CD14-positive monocyte (primary cell): ENCODE measurements around the gene MAST2. TPM values are rescaled to one million over a fixed set of nuclear protein-coding genes. Genes with fewer than 3 reads are reported as not detected.

Experiments used
- DNase-seq, 3 donors: peaks; one replicate each; pipeline ENCODE4 v3.0.0-alpha.2; 2011 to 2022
- H2AFZ ChIP-seq: 2 replicates; pipeline ENCODE4 v1.6.0; 2012; ENCODE audit warnings: mild to moderate bottlenecking, low read depth, low read length, inconsistent platforms; ENCODE audit not compliant: insufficient read depth, poor library complexity, severe bottlenecking
- H3K27ac ChIP-seq, 2 donors: 1 replicate in 1 of 2; 2 replicates in 1 of 2; pipeline ENCODE4 v1.5.1; 2012 to 2013; ENCODE audit warnings: low read length in 2 of 2, control low read depth in 1 of 2, inconsistent platforms in 1 of 2, low read depth in 1 of 2, mild to moderate bottlenecking in 1 of 2
- H3K27me3 ChIP-seq, 2 donors: one replicate each; pipeline versions ENCODE4 v1.6.0 to v1.6.1; 2011 to 2013; ENCODE audit warnings: low read length in 2 of 2; ENCODE audit not compliant: control insufficient read depth in 2 of 2, insufficient read depth in 2 of 2
- H3K36me3 ChIP-seq, 2 donors: replicated peaks in 1 of 2; 1 replicate in 1 of 2; 2 replicates in 1 of 2; pipeline versions ENCODE4 v1.5.1 to v1.6.1; 2012 to 2013; ENCODE audit warnings: low read length in 2 of 2, control low read depth in 1 of 2, inconsistent platforms in 1 of 2, mild to moderate bottlenecking in 1 of 2; ENCODE audit not compliant: insufficient read depth in 2 of 2, control insufficient read depth in 1 of 2
- H3K4me1 ChIP-seq, 2 donors: 1 replicate in 1 of 2; 2 replicates in 1 of 2; pipeline versions ENCODE4 v1.5.1 to v1.6.1; 2012 to 2013; ENCODE audit warnings: low read length in 2 of 2, control low read depth in 1 of 2, inconsistent platforms in 1 of 2, mild to moderate bottlenecking in 1 of 2, moderate library complexity in 1 of 2; ENCODE audit not compliant: insufficient read depth in 2 of 2, control insufficient read depth in 1 of 2
- H3K4me2 ChIP-seq: replicated peaks from 2 replicates; pipeline ENCODE3; 2012; ENCODE audit warnings: low read length, moderate library complexity, mild to moderate bottlenecking; ENCODE audit not compliant: poor library complexity, severe bottlenecking; ENCODE audit errors: extremely low read depth
- H3K4me3 ChIP-seq, 3 experiments: fragments of 200-600 bp in 1 of 3; sonication (generic) in 1 of 3; replicated peaks in 1 of 3; 1 replicate in 2 of 3; 2 replicates in 1 of 3; pipeline ENCODE4 v1.5.1; 2011 to 2013; ENCODE audit warnings: low read length in 3 of 3, mild to moderate bottlenecking in 3 of 3, control low read depth in 2 of 3, low read depth in 2 of 3, inconsistent platforms in 1 of 3, moderate library complexity in 1 of 3
- H3K79me2 ChIP-seq: 2 replicates; pipeline ENCODE4 v1.6.0; 2012; ENCODE audit warnings: mild to moderate bottlenecking, control low read depth, inconsistent platforms, low read length, moderate library complexity; ENCODE audit not compliant: insufficient read depth
- H3K9ac ChIP-seq: 2 replicates; pipeline ENCODE4 v1.6.0; 2017; ENCODE audit warnings: low read length, mild to moderate bottlenecking; ENCODE audit not compliant: insufficient read depth, poor library complexity, severe bottlenecking
- H3K9me3 ChIP-seq, 2 donors: replicated peaks in 1 of 2; 1 replicate in 1 of 2; 2 replicates in 1 of 2; pipeline versions ENCODE4 v1.5.1 to v1.6.1; 2012 to 2013; ENCODE audit warnings: low read length in 2 of 2, control low read depth in 1 of 2; ENCODE audit not compliant: control insufficient read depth in 1 of 2, insufficient read depth in 1 of 2
- H4K20me1 ChIP-seq: 2 replicates; pipeline ENCODE4 v1.6.0; 2012; ENCODE audit warnings: mild to moderate bottlenecking, low read length, control low read depth, moderate library complexity; ENCODE audit not compliant: insufficient read depth
- H3K27ac Mint-ChIP-seq, 7 donors: one replicate each; pipeline ENCODE4 v1.8.0; 2020; ENCODE audit warnings: mild to moderate bottlenecking in 7 of 7, mixed read lengths in 7 of 7, moderate library complexity in 6 of 7, inconsistent platforms in 2 of 7
- H3K27me3 Mint-ChIP-seq, 3 donors: one replicate each; pipeline ENCODE4 v1.8.0; 2021 to 2022; ENCODE audit warnings: low read depth in 3 of 3, mild to moderate bottlenecking in 3 of 3, mixed read lengths in 3 of 3, moderate library complexity in 3 of 3, inconsistent platforms in 1 of 3
- H3K36me3 Mint-ChIP-seq, 2 donors: one replicate each; pipeline ENCODE4 v1.8.0; 2020; ENCODE audit warnings: mixed read lengths in 2 of 2, inconsistent platforms in 1 of 2, mild to moderate bottlenecking in 1 of 2
- H3K4me1 Mint-ChIP-seq: one replicate; pipeline ENCODE4 v1.8.0; 2020; ENCODE audit warnings: mild to moderate bottlenecking, mixed read lengths
- H3K4me3 Mint-ChIP-seq, 2 donors: one replicate each; pipeline ENCODE4 v1.8.0; 2020; ENCODE audit warnings: mild to moderate bottlenecking in 2 of 2, mixed read lengths in 2 of 2, moderate library complexity in 1 of 2
- H3K9me3 Mint-ChIP-seq, 7 donors: one replicate each; pipeline ENCODE4 v1.8.0; 2020 to 2022; ENCODE audit warnings: mixed read lengths in 7 of 7, mild to moderate bottlenecking in 6 of 7, moderate library complexity in 6 of 7, inconsistent platforms in 2 of 7
- WGBS: methylation state at CpG from one replicate; pipeline ENCODE4 v1.1.5; 2013; ENCODE audit warnings: missing lambda C conversion rate; ENCODE audit not compliant: insufficient coverage; 5-methylcytosine and 5-hydroxymethylcytosine counted together
- intact Hi-C, 2 donors: fragments of 100-400 bp; cut with micrococcal nuclease; formaldehyde crosslinking; loops; one replicate each; pipeline versions ENCODE4 v1.15.0 to v1.15.1; 2023
- polyA plus RNA-seq, 3 donors: library from polyadenylated mRNA; depleted of rRNA in 1 of 3; unstranded in 2 of 3; stranded (reverse) in 1 of 3; fragments of 300-500 nt in 2 of 3; fragments of >200 nt in 1 of 3; fragmentation: Illumina TruSeq in 2 of 3; gene quantifications; 1 replicate in 2 of 3; 2 replicates in 1 of 3; pipeline ENCODE4 v1.2.3, GENCODE V29; 2012 to 2021
- TF ChIP-seq, protein P1 (sequence below): fragments of 200-600 bp; IDR thresholded peaks from one replicate; pipeline ENCODE4 v1.8.0; 2022; ENCODE audit warnings: antibody characterized with exemption, mild to moderate bottlenecking

Gene MAST2
- polyA plus RNA-seq, 3 donors, result 1.0 to 7.2 (median 2.5) TPM

DNA sequence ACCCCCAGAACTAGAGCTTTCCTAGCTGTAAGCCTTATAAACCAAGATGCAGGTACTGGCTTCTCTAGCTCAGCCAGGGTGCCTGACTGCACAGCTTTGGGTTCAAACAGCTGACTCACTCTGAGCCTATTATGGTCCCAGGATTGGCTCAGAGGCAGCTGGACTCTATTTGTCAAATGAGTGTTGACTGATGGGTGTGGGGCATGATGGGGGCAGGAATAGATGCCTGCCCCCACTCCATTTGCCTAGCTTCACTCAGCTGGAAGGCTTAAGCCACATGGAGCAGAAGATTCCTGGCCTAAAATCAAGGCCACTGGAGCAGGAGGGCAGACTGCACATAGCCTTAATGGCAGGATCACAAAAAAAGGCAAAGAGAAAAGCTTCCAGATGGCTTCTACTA, 238.6 kb downstream of the MAST2 start:
- Mint-ChIP-seq H3K4me3 (no peak overlapping the region), H3K4me1 (peaks cover 26% of the 10 kb centered on the region), H3K27me3 (peaks cover 0 to 2% (median 0%) of the 10 kb centered on the region in 3 donors), H3K36me3 (no peaks in the 10 kb centered on the region), H3K9me3 (peaks cover 0 to 2% (median 0%) of the 10 kb centered on the region in 7 donors), H3K27ac (no peak overlapping the region)
- H3K4me2 ChIP-seq, result no peak overlapping the region
- TF ChIP-seq, protein P1, sequence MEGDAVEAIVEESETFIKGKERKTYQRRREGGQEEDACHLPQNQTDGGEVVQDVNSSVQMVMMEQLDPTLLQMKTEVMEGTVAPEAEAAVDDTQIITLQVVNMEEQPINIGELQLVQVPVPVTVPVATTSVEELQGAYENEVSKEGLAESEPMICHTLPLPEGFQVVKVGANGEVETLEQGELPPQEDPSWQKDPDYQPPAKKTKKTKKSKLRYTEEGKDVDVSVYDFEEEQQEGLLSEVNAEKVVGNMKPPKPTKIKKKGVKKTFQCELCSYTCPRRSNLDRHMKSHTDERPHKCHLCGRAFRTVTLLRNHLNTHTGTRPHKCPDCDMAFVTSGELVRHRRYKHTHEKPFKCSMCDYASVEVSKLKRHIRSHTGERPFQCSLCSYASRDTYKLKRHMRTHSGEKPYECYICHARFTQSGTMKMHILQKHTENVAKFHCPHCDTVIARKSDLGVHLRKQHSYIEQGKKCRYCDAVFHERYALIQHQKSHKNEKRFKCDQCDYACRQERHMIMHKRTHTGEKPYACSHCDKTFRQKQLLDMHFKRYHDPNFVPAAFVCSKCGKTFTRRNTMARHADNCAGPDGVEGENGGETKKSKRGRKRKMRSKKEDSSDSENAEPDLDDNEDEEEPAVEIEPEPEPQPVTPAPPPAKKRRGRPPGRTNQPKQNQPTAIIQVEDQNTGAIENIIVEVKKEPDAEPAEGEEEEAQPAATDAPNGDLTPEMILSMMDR, result no peak
- H3K9me3 ChIP-seq, result no peaks in the 10 kb centered on the region
- H2AFZ ChIP-seq, result no peak overlapping the region
- intact Hi-C loops, result no loop called here
- peaks cover 26 to 30% of the 10 kb centered on the region in 2 donors for H3K4me1 ChIP-seq
- H3K27ac ChIP-seq, result no peak overlapping the region
- DNase-seq, result no peak
- H3K9ac ChIP-seq, result no peak overlapping the region
- no peaks in the 10 kb centered on the region for H3K79me2 ChIP-seq
- H3K4me3 ChIP-seq, result no peak overlapping the region
- no peaks in the 10 kb centered on the region for H3K27me3 ChIP-seq
- H4K20me1 ChIP-seq, result no peaks in the 10 kb centered on the region
- no peaks in the 10 kb centered on the region for H3K36me3 ChIP-seq

- Histone ChIP-seq H3K9me3 (no peaks in the 10 kb centered on the region), H3K27ac (peak overlapping the region in 1 of 2 donors; percentile 9), H3K4me1 (peaks cover 21 to 30% of the 10 kb centered on the region in 2 donors), H3K27me3 (no peaks in the 10 kb centered on the region), H2AFZ (peak overlapping the region; percentile 52), H4K20me1 (no peaks in the 10 kb centered on the region), H3K79me2 (no peaks in the 10 kb centered on the region), H3K4me2 (peak overlapping the region; percentile 49), H3K9ac (no peak overlapping the region), H3K4me3 (peak overlapping the region in 1 of 3 experiments; percentile 4), H3K36me3 (no peaks in the 10 kb centered on the region)
- intact Hi-C loops, result no loop called here
- H3K4me1 Mint-ChIP-seq, result peaks cover 26% of the 10 kb centered on the region
- H3K27ac Mint-ChIP-seq, result peak overlapping the region in 3 of 7 donors; percentile 3 to 68 (median 48)
- H3K36me3 Mint-ChIP-seq, result no peaks in the 10 kb centered on the region
- 0% methylated on average over 3 of the region's 11 CpGs for WGBS
- H3K27me3 Mint-ChIP-seq, result peaks cover 0 to 5% (median 1%) of the 10 kb centered on the region in 3 donors
- H3K9me3 Mint-ChIP-seq, result peaks cover 0 to 2% (median 0%) of the 10 kb centered on the region in 7 donors
- peak; percentile 27 to 34 (median 27) for DNase-seq
- H3K4me3 Mint-ChIP-seq, result peak overlapping the region; percentile 12 to 77
- TF ChIP-seq, protein P1, result no peak
Measured at GRCh38 chr1:46043458-46044017, 240.1 kb downstream of the MAST2 start.
